ENCODE results near the gene ATF7.

DNA sequence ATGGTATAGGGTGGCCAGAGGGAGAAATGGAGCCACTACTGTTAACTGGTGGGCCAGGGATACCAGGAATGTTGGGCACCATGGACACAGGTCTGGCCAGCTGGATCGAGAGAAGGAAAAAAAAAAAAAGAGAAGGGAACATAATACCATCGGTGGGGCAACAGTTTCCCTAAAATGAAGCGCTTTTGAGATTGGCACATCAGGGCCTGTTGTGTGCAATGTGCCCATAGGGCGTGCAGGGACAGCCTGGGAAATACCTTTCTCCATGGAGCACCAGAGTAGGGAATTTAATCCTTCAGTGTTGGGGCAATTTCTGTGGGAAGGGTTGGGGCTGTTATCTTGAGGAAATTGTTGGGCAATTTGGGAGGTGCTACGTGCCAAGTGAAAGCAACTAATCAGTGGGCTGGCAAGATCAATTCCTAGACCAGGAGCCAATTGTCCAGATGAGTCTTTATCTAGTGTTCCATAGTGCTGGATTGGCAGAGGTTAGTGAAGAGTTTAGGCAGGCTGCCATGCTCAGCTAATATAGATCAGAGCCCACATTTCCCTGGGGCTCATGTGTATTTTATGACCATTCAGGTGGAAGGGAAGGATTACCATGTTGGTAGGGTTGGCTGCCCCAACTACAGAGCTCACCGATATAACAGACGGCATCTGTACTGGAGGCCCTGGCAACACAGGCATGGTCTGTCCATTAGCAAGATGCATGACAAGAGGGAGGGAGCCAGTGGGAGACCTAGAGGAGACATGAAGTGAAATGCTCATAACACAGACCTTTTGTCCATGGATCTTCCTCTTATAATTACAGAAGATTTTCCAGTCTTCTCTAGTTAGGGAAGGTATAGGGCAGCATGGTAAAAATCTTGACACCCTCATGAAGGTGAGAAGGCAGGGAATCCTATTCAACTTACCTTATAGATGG lies 93.4 kb downstream of the ATF7 start:
- TF ChIP-seq ZNF70 (CRISPR knock-in tag; IDR thresholded peaks at IDR 0.05) (no peak), ARNTL (CRISPR knock-in tag; IDR thresholded peaks at IDR 0.05; ENCODE audit: borderline replicate concordance, low read depth) (no peak), ZFP3 (CRISPR knock-in tag; IDR thresholded peaks at IDR 0.05) (no peak)
- TF ChIP-seq, protein P1, sequence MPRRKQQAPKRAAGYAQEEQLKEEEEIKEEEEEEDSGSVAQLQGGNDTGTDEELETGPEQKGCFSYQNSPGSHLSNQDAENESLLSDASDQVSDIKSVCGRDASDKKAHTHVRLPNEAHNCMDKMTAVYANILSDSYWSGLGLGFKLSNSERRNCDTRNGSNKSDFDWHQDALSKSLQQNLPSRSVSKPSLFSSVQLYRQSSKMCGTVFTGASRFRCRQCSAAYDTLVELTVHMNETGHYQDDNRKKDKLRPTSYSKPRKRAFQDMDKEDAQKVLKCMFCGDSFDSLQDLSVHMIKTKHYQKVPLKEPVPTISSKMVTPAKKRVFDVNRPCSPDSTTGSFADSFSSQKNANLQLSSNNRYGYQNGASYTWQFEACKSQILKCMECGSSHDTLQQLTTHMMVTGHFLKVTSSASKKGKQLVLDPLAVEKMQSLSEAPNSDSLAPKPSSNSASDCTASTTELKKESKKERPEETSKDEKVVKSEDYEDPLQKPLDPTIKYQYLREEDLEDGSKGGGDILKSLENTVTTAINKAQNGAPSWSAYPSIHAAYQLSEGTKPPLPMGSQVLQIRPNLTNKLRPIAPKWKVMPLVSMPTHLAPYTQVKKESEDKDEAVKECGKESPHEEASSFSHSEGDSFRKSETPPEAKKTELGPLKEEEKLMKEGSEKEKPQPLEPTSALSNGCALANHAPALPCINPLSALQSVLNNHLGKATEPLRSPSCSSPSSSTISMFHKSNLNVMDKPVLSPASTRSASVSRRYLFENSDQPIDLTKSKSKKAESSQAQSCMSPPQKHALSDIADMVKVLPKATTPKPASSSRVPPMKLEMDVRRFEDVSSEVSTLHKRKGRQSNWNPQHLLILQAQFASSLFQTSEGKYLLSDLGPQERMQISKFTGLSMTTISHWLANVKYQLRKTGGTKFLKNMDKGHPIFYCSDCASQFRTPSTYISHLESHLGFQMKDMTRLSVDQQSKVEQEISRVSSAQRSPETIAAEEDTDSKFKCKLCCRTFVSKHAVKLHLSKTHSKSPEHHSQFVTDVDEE (CRISPR knock-in tag; IDR thresholded peaks at IDR 0.05) = no peak
- TF ChIP-seq, protein P2, sequence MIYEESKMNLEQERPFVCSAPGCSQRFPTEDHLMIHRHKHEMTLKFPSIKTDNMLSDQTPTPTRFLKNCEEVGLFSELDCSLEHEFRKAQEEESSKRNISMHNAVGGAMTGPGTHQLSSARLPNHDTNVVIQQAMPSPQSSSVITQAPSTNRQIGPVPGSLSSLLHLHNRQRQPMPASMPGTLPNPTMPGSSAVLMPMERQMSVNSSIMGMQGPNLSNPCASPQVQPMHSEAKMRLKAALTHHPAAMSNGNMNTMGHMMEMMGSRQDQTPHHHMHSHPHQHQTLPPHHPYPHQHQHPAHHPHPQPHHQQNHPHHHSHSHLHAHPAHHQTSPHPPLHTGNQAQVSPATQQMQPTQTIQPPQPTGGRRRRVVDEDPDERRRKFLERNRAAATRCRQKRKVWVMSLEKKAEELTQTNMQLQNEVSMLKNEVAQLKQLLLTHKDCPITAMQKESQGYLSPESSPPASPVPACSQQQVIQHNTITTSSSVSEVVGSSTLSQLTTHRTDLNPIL (CRISPR knock-in tag; IDR thresholded peaks at IDR 0.05; ENCODE audit: low read depth) = no peak
- TF ChIP-seq, protein P3, sequence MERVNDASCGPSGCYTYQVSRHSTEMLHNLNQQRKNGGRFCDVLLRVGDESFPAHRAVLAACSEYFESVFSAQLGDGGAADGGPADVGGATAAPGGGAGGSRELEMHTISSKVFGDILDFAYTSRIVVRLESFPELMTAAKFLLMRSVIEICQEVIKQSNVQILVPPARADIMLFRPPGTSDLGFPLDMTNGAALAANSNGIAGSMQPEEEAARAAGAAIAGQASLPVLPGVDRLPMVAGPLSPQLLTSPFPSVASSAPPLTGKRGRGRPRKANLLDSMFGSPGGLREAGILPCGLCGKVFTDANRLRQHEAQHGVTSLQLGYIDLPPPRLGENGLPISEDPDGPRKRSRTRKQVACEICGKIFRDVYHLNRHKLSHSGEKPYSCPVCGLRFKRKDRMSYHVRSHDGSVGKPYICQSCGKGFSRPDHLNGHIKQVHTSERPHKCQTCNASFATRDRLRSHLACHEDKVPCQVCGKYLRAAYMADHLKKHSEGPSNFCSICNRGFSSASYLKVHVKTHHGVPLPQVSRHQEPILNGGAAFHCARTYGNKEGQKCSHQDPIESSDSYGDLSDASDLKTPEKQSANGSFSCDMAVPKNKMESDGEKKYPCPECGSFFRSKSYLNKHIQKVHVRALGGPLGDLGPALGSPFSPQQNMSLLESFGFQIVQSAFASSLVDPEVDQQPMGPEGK (CRISPR knock-in tag; IDR thresholded peaks at IDR 0.05; ENCODE audit: borderline replicate concordance) = no peak
